Endothelial cell of umbilical vein (primary cell): ENCODE measurements around the gene NCKAP5. TPM values are rescaled to one million over a fixed set of nuclear protein-coding genes. Genes with fewer than 3 reads are reported as not detected.
A peak's percentile ranks its signal among the peaks of the same experiment; 100 is the strongest.

Source experiments
- BruUV-seq: library from RNA; stranded (reverse); fragments of 400-500 nt; replicated peaks from 2 replicates; lab custom pipeline; 2021; lab: Mats Ljungman, UMichigan
- CTCF ChIA-PET: fragments of 300-600, 350-600 bp; sonication (Branson Sonifier 250); formaldehyde crosslinking; loops from one replicate; lab custom pipeline; 2021; ENCODE audit warnings: antibody characterized with exemption, inconsistent platforms; lab: Charles Lee
- POLR2A ChIA-PET: fragments of 300-600, 350-600 bp; sonication (Branson Sonifier 250); formaldehyde crosslinking; loops from one replicate; lab custom pipeline; 2021; ENCODE audit warnings: antibody characterized with exemption, inconsistent platforms; lab: Charles Lee
- DNase-seq: peaks from one replicate; pipeline ENCODE4 v3.0.0-alpha.2; 2011; ENCODE audit warnings: low read depth, low spot score
- FAIRE-seq: peaks from 2 replicates; lab custom pipeline; 2011; peaks lifted over from hg19 to GRCh38; lab: Jason Lieb, UNC
- H2AFZ ChIP-seq: 2 replicates; pipeline ENCODE4 v1.6.0; 2012; ENCODE audit warnings: low read depth, low read length, control low read depth, inconsistent platforms
- H3K27ac ChIP-seq: 2 replicates; pipeline ENCODE4 v1.5.1; 2011; ENCODE audit warnings: low read depth, mild to moderate bottlenecking, control low read depth, low read length, moderate library complexity; ENCODE audit not compliant: insufficient read depth
- H3K27me3 ChIP-seq, 2 experiments: 2 replicates each; pipeline versions ENCODE4 v1.6.0 to v1.6.1; 2011; ENCODE audit warnings: low read length in 2 of 2, mixed read lengths in 1 of 2; ENCODE audit not compliant: control insufficient read depth in 2 of 2, insufficient read depth in 2 of 2
- H3K36me3 ChIP-seq, 2 experiments: 2 replicates in 1 of 2; 3 replicates in 1 of 2; pipeline ENCODE4 v1.5.1; 2011; ENCODE audit warnings: low read length in 2 of 2, mild to moderate bottlenecking in 1 of 2, moderate library complexity in 1 of 2; ENCODE audit not compliant: control insufficient read depth in 2 of 2, insufficient read depth in 2 of 2; ENCODE audit errors: extremely low read depth in 1 of 2
- H3K4me1 ChIP-seq: 3 replicates; pipeline ENCODE4 v1.5.1; 2011; ENCODE audit warnings: mild to moderate bottlenecking, low read length; ENCODE audit not compliant: control insufficient read depth, insufficient read depth; ENCODE audit errors: extremely low read depth
- H3K4me2 ChIP-seq: 2 replicates; pipeline ENCODE4 v1.6.1; 2011; ENCODE audit warnings: low read length, control low read depth, mixed read lengths; ENCODE audit not compliant: insufficient read depth
- H3K4me3 ChIP-seq, 3 experiments: fragments of 200-600 bp in 1 of 3; sonication (generic), shearing (Covaris generic) in 1 of 3; replicated peaks in 1 of 3; 2 replicates each; pipeline ENCODE4 v1.5.1; 2011 to 2016; ENCODE audit warnings: control low read depth in 3 of 3, low read length in 3 of 3, mild to moderate bottlenecking in 2 of 3, inconsistent platforms in 1 of 3, low read depth in 1 of 3, moderate library complexity in 1 of 3; ENCODE audit not compliant: insufficient read depth in 1 of 3
- H3K79me2 ChIP-seq: 2 replicates; pipeline ENCODE4 v1.6.0; 2012; ENCODE audit warnings: low read length, inconsistent platforms; ENCODE audit not compliant: control insufficient read depth, insufficient read depth
- H3K9ac ChIP-seq: replicated peaks from 2 replicates; pipeline ENCODE3; 2011; ENCODE audit warnings: low read length, control low read depth; ENCODE audit not compliant: insufficient read depth; ENCODE audit errors: extremely low read depth
- H3K9me1 ChIP-seq: replicated peaks from 3 replicates; pipeline ENCODE4 v1.6.0; 2011; ENCODE audit warnings: mild to moderate bottlenecking, low read length; ENCODE audit not compliant: control insufficient read depth, insufficient read depth; ENCODE audit errors: extremely low read depth
- H3K9me3 ChIP-seq: replicated peaks from 2 replicates; pipeline ENCODE4 v1.5.1; 2012; ENCODE audit warnings: low read length, inconsistent platforms; ENCODE audit not compliant: control insufficient read depth, insufficient read depth
- H4K20me1 ChIP-seq: replicated peaks from 2 replicates; pipeline ENCODE3; 2011; ENCODE audit warnings: mild to moderate bottlenecking, low read length; ENCODE audit not compliant: control insufficient read depth, insufficient read depth; ENCODE audit errors: extremely low read depth
- CTCF ChIP-seq, 2 donors: IDR thresholded peaks; 1 replicate in 1 of 2; 2 replicates in 1 of 2; pipeline ENCODE4 v1.5.1; 2011; ENCODE audit warnings: low read length in 2 of 2, mild to moderate bottlenecking in 2 of 2, moderate library complexity in 2 of 2, control low read depth in 1 of 2, inconsistent platforms in 1 of 2, low read depth in 1 of 2; ENCODE audit not compliant: insufficient read depth in 1 of 2; ENCODE audit errors: extremely low read depth in 1 of 2
- EZH2 ChIP-seq: IDR thresholded peaks from 2 replicates; pipeline ENCODE4 v1.6.1; 2012; ENCODE audit warnings: borderline replicate concordance, low read depth, mild to moderate bottlenecking, moderate library complexity, low read length, inconsistent platforms; ENCODE audit not compliant: severe bottlenecking
- FOS ChIP-seq: IDR thresholded peaks from 2 replicates; pipeline ENCODE4 v1.6.1; 2011; ENCODE audit warnings: mild to moderate bottlenecking, low read length, moderate library complexity, borderline replicate concordance; ENCODE audit not compliant: insufficient read depth
- GATA2 ChIP-seq: IDR thresholded peaks from 2 replicates; pipeline ENCODE4 v1.7.0; 2011; ENCODE audit warnings: low read depth, mild to moderate bottlenecking, moderate library complexity, mixed read lengths, low read length; ENCODE audit not compliant: insufficient read length, insufficient read depth
- JUN ChIP-seq: IDR thresholded peaks from 2 replicates; pipeline ENCODE4 v1.6.1; 2011; ENCODE audit warnings: borderline replicate concordance, low read depth; ENCODE audit not compliant: insufficient read length, insufficient read depth
- dilution Hi-C: fragments of 300-500 bp; cut with MboI; formaldehyde crosslinking; loops from one replicate; pipeline ENCODE4 v1.15.0; 2019; ENCODE audit warnings: low sequenced_read_pairs; ENCODE audit not compliant: extremely low pct_ligation_motif_present
- intact Hi-C: fragments of 100-400 bp; cut with micrococcal nuclease; formaldehyde crosslinking; loops from one replicate; pipeline ENCODE4 v1.10.0; 2022
- polyA plus RNA-seq, 4 experiments: library from polyadenylated mRNA; depleted of rRNA in 3 of 4; stranded (reverse) in 3 of 4; unstranded in 1 of 4; fragments of >200 nt; gene quantifications; 2 replicates each; pipeline versions ENCODE4 v1.2.1 to v1.2.3, GENCODE V29; 2011 to 2012; ENCODE audit warnings: missing spikeins in 1 of 4
- total RNA-seq: library from RNA; stranded (reverse); gene quantifications from 2 replicates; pipeline ENCODE4 v1.2.3, GENCODE V29; 2021

The NCKAP5 gene
- total and polyA plus RNA-seq, 2 donors (not counting 3 experiments of a cell fraction or from before 2014, with no cell fraction given), result 0.47 to 3.3 TPM

GRCh38 chr2:133135035-133135654 lies 433.1 kb downstream of the NCKAP5 start:
- BruUV-seq, result no TSS peak

GRCh38 chr2:133130548-133131246 lies 437.6 kb downstream of the NCKAP5 start:
- H3K4me1 ChIP-seq, result no peaks in the 10 kb centered on the region
- H4K20me1 ChIP-seq, result no peaks in the 10 kb centered on the region
- H3K4me3 ChIP-seq, result no peak overlapping the region
- H3K9me3 ChIP-seq, result no peaks in the 10 kb centered on the region
- H2AFZ ChIP-seq, result no peak overlapping the region
- no peak overlapping the region for H3K9ac ChIP-seq
- FAIRE-seq (no peak), DNase-seq (no peak)
- no peak for TF ChIP-seq CTCF (IDR thresholded peaks at IDR 0.05; ENCODE audit: extremely low read depth in 1 of 2, insufficient read depth in 1 of 2, low read depth in 1 of 2, low read length in 2 of 2)
- peak; percentile 20 for TF ChIP-seq FOS
- TF ChIP-seq EZH2, result no peak
- TF ChIP-seq GATA2, result no peak
- no TSS peak for BruUV-seq
- no peak overlapping the region for H3K4me2 ChIP-seq
- H3K79me2 ChIP-seq, result no peaks in the 10 kb centered on the region
- ChIA-PET POLR2A (no interaction called here), CTCF (no interaction called here)
- no peak overlapping the region for H3K27ac ChIP-seq
- no peaks in the 10 kb centered on the region for H3K9me1 ChIP-seq
- dilution Hi-C loops, result no loop called here
- intact Hi-C loops, result no loop called here
- H3K36me3 ChIP-seq, result no peaks in the 10 kb centered on the region
- no peaks in the 10 kb centered on the region for H3K27me3 ChIP-seq

More at GRCh38 chr2:133135035-133135654, 433.1 kb downstream of the NCKAP5 start:
- Histone ChIP-seq H3K9ac (no peak overlapping the region), H3K4me3 (no peak overlapping the region), H3K79me2 (no peaks in the 10 kb centered on the region), H3K4me1 (no peaks in the 10 kb centered on the region), H3K27ac (no peak overlapping the region), H3K9me3 (no peaks in the 10 kb centered on the region), H3K9me1 (no peaks in the 10 kb centered on the region), H2AFZ (no peak overlapping the region), H3K4me2 (no peak overlapping the region), H4K20me1 (no peaks in the 10 kb centered on the region), H3K27me3 (no peaks in the 10 kb centered on the region), H3K36me3 (no peaks in the 10 kb centered on the region)
- POLR2A ChIA-PET, result no interaction called here
- CTCF ChIA-PET, result interaction anchor here (1.7 kb wide), 1 partner anchor 588 kb away, joined by 4 read pairs; no protein-coding TSS in a partner anchor
- no peak for FAIRE-seq
- intact Hi-C loops, result no loop called here
- DNase-seq, result no peak
- TF ChIP-seq JUN, result peak; percentile 14
- no peak for TF ChIP-seq GATA2
- dilution Hi-C loops, result no loop called here
